ENCODE data around the gene CFAP46. TPM values are rescaled to one million over a fixed set of nuclear protein-coding genes. Genes with fewer than 3 reads are reported as not detected.

Gene CFAP46
- total and polyA plus RNA-seq, 10 of the 15 experiments (the other 5 are each of a cell fraction or from before 2014, with no cell fraction given) = 0.01 to 0.18 (median 0.03) TPM; not detected in 7

- in situ Hi-C loops (cut with MboI) = no loop called here
- ChIA-PET POLR2A (no interaction called here), SMC1A (ENCODE audit: uncharacterized antibody, unreplicated experiment) (no interaction called here), RAD21 (ENCODE audit: unreplicated experiment) (no interaction called here), CTCF (no interaction called here)
- Histone ChIP-seq H2AFZ (ENCODE audit: control insufficient read depth, low read depth, low read length) (no peak overlapping the region), H3K27me3 (replicated peaks in 1 of 2; ENCODE audit: control insufficient read depth in 2 of 2, insufficient read depth in 2 of 2, low read length in 1 of 2) (no peaks in the 10 kb centered on the region), H3K9me3 (replicated peaks; ENCODE audit: control insufficient read depth, insufficient read depth, low read length) (peaks cover 2% of the 10 kb centered on the region; the same call in 2 of the 3 replicates), H3K27ac (ENCODE audit: control insufficient read depth, insufficient read depth) (no peak overlapping the region), H3K36me3 (ENCODE audit: control insufficient read depth in 2 of 2, insufficient read depth in 2 of 2, low read length in 1 of 2) (no peaks in the 10 kb centered on the region; a peak in 3 of 4 replicates), H3K4me3 (no peak overlapping the region), H3K9ac (ENCODE audit: control insufficient read depth, insufficient read depth, low read length) (no peak overlapping the region), H3K4me1 (ENCODE audit: control insufficient read depth, insufficient read depth, low read length) (no peaks in the 10 kb centered on the region), H3K4me2 (ENCODE audit: control insufficient read depth, insufficient read depth) (no peak overlapping the region), H4K20me1 (ENCODE audit: control insufficient read depth, insufficient read depth) (no peaks in the 10 kb centered on the region), H3K79me2 (ENCODE audit: control insufficient read depth, insufficient read depth, low read length) (no peaks in the 10 kb centered on the region)
- no peak for ATAC-seq
- 95% methylated on average over 14 of the region's 14 CpGs for WGBS (ENCODE audit: insufficient coverage, insufficient replicate concordance, low lambda C conversion rate, missing lambda C conversion rate)
- no peak for FAIRE-seq
- BruUV-seq (replicated peaks) = no TSS peak
- TF ChIP-seq ZBTB33 (IDR thresholded peaks at IDR 0.05) (no peak), BMI1 (IDR thresholded peaks at IDR 0.05; ENCODE audit: borderline replicate concordance) (no peak), EGR1 (IDR thresholded peaks at IDR 0.05; ENCODE audit: borderline replicate concordance in 1 of 2, low read depth in 2 of 2, low read length in 2 of 2) (no peak), ZBED1 (IDR thresholded peaks at IDR 0.05; ENCODE audit: borderline replicate concordance) (no peak), GABPA (IDR thresholded peaks at IDR 0.05; ENCODE audit: low read depth) (no peak), MTA2 (IDR thresholded peaks at IDR 0.05; ENCODE audit: low read depth) (no peak), ASH2L (IDR thresholded peaks at IDR 0.05; ENCODE audit: borderline replicate concordance, low read depth) (no peak), POLR2AphosphoS5 (IDR thresholded peaks at IDR 0.05; ENCODE audit: low read length) (no peak), MEF2A (IDR thresholded peaks at IDR 0.05; ENCODE audit: insufficient read depth, low read depth, low read length) (no peak), NFIC (IDR thresholded peaks at IDR 0.05; ENCODE audit: low read depth, low read length) (no peak), USF1 (IDR thresholded peaks at IDR 0.05; ENCODE audit: borderline replicate concordance, extremely low read length, insufficient read depth, low read depth, low read length) (no peak), SMAD1 (IDR thresholded peaks at IDR 0.05; ENCODE audit: low read depth, partially characterized antibody) (no peak), JUNB (IDR thresholded peaks at IDR 0.05) (no peak), SPI1 (IDR thresholded peaks at IDR 0.05; ENCODE audit: borderline replicate concordance, insufficient read depth, low read depth, low read length) (no peak), NFXL1 (IDR thresholded peaks at IDR 0.05; ENCODE audit: borderline replicate concordance) (no peak)
- TF ChIP-seq, protein P1, sequence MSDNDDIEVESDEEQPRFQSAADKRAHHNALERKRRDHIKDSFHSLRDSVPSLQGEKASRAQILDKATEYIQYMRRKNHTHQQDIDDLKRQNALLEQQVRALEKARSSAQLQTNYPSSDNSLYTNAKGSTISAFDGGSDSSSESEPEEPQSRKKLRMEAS (IDR thresholded peaks at IDR 0.05; ENCODE audit: low read depth, low read length) = no peak
- TF ChIP-seq, protein P2, sequence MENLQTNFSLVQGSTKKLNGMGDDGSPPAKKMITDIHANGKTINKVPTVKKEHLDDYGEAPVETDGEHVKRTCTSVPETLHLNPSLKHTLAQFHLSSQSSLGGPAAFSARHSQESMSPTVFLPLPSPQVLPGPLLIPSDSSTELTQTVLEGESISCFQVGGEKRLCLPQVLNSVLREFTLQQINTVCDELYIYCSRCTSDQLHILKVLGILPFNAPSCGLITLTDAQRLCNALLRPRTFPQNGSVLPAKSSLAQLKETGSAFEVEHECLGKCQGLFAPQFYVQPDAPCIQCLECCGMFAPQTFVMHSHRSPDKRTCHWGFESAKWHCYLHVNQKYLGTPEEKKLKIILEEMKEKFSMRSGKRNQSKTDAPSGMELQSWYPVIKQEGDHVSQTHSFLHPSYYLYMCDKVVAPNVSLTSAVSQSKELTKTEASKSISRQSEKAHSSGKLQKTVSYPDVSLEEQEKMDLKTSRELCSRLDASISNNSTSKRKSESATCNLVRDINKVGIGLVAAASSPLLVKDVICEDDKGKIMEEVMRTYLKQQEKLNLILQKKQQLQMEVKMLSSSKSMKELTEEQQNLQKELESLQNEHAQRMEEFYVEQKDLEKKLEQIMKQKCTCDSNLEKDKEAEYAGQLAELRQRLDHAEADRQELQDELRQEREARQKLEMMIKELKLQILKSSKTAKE (IDR thresholded peaks at IDR 0.05; ENCODE audit: low read depth, poor library complexity, severe bottlenecking) = no peak
- intact Hi-C loops (cut with micrococcal nuclease; ENCODE audit: unreplicated experiment) = no loop called here
- DNase-seq (ENCODE audit: low read depth, low spot score) = no peak
These were observed 183.5 kb downstream of the CFAP46 start for GRCh38 chr10:132758865-132759264.
